HG02981 (cell line): Measurements from ENCODE around the gene MISP3.
"Not testable (repeated sequence)": the region's sequence is repeated elsewhere in the genome, so short reads cannot be mapped to it uniquely, and the experiment has no call there.

Source experiments
- ATAC-seq: cut with Tn5 transposase; IDR thresholded peaks from one replicate; pipeline ENCODE4 v1.9.1; 2021; ENCODE audit warnings: mild to moderate bottlenecking, moderate library complexity; ENCODE audit not compliant: unreplicated experiment

Gene MISP3

DNA sequence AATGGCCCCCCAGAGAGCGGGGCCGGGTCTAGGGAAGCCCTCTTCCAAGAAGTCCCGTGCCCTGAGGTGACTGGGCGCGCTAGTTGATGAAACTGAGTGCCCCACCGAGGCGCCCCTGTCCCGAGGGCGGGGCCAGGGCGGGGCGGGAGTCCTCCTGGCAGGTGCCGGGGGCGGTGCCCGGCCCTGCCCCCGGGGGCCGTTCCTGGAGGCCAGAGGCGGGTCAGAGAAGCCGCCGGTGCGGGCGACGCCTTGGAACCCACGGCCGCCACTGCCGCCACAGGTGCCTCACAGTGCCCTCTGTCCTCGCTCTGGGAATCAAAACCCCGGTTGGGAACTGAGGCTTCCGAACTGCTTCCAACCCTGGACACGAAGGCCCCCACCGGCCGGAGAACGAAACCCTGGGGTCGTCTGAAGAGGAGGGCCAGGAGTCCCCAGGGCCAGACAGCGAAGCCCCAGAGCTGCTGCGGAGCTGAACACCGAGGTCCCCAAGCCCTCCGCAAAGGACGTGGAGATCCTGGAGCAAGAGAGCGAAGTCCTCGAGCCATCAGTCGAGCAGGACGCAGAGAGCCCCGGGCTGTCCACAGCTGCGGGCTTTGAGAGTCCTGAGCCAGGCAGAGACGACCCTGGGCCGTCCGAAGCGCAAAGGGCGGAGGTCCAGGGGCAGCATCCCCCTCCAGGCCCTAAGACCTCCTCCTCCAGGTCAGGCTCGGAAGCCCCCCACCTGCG lies at the start of gene MISP3:
MISP3 (plus strand) TSS at position 252 of the 726 bp plus-strand sequence. CDS start 524 bp downstream, outside the sequence.
- no peak for ATAC-seq

DNA sequence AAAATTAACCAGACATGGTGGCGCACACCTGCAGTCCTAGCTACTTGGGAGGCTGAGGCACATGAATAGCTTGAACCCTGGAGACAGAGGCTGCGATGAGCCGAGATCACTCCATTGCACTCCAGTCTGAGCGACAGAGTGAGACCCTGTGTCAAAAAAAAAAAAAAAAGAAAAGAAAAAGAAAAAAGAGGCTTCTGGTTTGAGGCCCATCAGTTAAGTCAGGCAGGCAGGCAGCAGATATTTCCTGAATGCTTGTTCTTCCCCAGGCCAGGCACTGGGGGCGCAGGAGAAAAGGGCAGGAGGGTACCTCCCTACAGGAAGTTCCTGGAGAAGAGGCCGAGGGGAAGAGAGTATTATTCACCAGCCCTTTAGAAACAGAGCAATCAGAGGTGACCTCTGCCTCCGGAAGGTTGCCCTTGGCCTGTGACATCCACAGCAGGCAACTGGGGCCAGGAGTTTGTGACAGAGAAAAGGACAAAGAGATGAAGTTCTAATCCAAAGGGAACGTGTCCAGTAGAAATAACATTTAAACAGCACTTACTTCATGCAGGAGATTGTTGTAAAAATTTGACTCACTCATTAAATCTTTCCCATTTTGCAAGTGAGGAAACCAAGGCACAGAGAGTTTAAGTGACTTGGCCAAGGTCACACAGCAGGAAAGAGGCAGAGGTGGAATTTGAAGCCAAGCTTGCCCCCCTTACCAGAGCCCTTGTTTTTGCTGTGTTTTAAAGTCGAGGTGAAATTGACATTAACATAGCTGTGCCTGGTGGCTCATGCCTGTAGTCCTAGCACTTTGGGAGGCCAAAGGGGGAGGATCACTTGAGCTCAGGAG lies 49.0 kb upstream of the MISP3 start:
- ATAC-seq = no peak

DNA sequence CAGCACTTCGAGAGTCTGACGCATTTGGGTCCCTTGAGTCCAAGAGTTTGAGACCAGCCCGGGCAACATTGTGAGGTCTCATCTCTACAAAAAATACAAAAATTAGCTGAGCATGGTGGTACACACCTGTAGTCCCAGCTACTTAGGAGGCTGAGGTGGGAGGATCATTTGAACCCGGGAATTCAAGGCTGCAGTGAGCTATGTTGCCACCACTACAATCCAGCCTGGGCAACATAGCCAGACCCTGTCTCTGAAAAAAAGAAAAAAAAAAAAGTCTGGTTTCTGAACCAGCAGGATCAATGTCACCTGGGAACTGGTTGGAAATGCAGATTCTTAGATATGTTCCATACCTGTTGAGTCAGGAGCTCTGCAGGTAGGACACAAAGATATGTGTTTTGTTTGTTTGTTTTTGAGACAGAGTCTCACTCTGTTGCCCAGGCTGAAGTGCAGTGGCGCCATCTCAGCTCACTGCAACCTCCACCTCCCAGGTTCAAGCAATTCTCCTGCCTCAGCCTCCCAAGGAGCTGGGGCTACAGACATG lies 45.9 kb upstream of the MISP3 start:
- not testable (repeated sequence) for ATAC-seq

DNA sequence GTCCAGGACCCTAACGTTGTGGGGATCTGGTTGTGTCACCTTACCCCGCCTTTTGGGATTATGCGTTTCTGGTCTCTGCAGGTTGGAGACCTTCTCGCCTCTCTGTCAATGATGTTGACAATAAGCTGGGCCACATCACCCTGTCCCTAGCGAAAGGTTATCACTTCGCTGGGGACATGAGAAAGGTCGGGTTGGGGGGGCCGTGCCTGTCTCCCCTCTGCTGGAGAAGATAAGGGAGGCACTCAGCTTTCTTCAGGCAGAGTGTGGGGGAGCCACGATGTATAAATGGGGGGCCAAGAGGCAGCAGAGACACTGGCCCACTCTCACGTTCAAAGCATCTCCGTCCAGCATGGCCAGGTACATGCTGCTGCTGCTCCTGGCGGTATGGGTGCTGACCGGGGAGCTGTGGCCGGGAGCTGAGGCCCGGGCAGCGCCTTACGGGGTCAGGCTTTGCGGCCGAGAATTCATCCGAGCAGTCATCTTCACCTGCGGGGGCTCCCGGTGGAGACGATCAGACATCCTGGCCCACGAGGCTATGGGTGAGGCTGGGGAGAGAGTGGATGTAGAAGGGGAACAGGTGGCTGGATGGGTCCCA lies 44.6 kb upstream of the MISP3 start, which contains the start of gene RLN3:
RLN3 (plus strand) TSS at position 293 of the 595 bp plus-strand sequence; CDS start at position 350, 57 bp downstream.
- no peak for ATAC-seq

DNA sequence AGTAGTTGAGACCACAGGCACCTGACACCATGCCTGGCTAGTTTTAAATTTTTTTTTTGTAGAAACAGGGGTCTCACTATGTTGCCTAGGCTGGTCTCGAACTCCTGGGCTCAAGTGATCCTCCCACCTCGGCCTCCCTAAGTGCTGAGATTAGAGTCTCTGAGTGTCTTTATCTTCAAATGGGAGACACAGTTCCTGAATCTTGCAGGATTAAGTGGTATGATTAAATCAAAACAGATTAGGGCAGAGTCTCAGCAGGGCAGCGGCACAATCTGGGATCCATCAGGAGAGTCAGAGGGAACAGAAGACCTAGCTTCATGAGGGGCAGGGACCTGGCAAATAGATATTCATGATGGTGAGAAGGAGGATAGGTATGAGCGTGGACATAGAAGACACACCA lies 43.7 kb upstream of the MISP3 start:
- no peak for ATAC-seq

DNA sequence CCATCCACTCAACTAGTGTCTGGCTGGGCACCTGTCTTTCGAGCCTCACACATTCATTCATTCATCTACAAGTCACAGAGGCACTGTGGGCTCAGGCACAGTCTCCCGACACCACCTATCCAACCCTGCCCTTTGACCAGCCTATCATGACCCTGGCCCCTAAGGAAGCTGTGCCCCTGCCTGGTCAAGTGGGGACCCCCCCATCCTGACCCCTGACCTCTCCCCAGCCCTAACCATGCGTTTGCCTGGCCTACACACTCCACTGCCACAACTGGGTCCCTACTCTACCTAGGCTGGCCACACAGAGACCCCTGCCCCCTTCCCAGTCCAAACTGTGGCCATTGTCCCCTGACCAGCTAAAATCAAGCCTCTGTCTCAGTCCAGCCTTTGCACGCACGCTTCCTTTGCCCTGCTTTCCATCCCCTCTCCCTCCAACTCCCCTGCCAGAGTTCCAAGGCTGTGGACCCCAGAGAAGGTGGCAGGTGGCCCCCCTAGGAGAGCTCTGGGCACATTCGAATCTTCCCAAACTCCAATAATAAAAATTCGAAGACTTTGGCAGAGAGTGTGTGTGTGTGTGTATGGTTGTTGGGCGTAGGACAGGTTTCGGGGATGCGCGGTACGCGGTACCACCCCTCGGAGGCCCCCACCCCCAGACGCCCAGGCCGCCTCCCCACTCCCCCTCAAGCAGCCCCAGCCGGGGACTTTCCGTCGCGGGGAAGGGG lies 41.4 kb upstream of the MISP3 start:
- no peak for ATAC-seq

GRCh38 chr19:14031719-14032480 lies 40.7 kb upstream of the MISP3 start, which contains the start of gene IL27RA:
Gene IL27RA (plus strand): TSS chr19:14031762. CDS start chr19:14031873, 111 bp downstream.
- ATAC-seq = peak; percentile 46

GRCh38 chr19:14033946-14034345 lies 38.6 kb upstream of the MISP3 start:
- ATAC-seq = no peak

DNA sequence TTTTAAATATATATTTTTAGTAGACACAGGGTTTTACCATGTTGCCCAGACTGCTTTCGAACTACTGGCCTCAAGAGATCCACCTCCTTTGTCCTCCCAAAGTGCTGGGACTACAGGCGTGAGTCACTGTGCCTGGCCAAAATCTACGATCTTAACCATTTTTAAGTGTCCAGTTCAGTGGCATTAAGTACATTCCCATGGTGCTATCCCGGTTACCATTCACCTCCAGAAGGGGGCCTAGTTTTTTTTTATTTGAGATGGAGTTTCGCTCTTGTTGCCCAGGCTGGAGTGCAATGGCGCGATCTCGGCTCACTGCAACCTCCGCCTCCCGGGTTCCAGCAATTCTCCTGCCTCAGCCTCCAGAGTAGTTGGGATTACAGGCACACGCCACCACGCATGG lies 37.4 kb upstream of the MISP3 start:
- ATAC-seq = not testable (repeated sequence)

DNA sequence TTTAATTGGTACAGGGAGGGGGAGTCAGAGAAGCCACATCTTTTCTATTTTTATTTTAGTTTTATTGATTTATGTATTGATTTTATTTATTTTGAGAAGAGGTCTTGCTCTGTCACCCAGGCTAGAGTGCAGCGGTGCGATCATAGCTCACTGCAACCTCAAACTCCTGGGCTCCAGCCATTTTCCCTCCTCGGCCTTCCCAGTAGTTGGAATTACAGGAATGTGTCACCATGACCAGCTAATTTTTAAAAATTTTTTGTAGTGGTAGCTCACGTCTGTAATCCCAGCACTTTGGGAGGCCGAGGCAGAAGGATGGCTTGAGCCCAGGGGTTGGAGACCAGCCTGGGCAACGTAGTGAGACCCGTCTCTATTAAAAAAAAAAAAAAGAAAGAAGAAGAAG lies 36.9 kb upstream of the MISP3 start:
- no peak for ATAC-seq

GRCh38 chr19:14039181-14039580 lies 33.4 kb upstream of the MISP3 start:
- no peak for ATAC-seq

DNA sequence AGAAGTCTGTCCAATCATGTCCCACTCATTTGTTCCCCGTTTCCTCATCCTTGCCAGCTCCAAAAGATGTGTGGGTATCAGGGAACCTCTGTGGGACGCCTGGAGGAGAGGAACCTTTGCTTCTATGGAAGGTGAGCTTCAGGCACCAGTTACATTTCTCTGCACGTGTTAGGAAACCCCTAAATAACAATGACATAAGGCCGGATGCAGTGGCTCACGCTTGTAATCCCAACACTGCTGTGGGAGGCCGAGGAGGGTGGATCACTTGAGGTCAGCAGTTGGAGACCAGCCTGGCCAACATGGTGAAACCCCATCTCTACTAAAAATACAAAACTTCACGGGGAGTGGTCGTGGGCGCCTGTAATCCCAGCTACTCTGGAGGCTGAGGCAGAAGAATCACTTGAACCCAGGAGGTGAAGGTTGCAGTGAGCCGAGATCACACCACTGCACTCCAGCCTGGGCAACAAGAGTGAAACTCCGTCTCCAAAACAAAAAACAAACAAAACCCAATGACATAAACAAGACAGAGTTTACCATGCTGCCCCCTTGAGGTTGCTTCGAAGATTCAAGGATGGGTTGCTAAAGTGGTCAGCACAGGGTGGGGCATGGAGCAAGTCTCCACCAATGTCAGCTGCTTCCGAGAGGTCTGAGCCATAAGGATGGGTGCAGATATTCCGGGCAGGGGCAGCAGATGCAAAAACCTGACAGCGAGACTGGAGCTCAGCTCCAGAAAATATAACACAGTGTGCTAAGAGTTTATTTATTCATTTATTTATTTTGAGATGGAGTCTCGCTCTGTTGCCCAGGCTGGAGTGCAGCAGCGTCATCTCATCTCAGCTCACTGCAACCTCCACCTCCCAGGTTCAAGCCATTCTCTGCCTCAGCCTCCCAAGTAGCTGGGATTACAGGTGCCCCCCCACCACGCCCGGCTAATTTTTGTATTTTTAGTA lies 29.7 kb upstream of the MISP3 start:
- not testable (repeated sequence) for ATAC-seq

GRCh38 chr19:14047866-14048265 lies 24.7 kb upstream of the MISP3 start:
- not testable (repeated sequence) for ATAC-seq

- ATAC-seq = no peak
These were observed 24.0 kb upstream of the MISP3 start for GRCh38 chr19:14048443-14049153.

DNA sequence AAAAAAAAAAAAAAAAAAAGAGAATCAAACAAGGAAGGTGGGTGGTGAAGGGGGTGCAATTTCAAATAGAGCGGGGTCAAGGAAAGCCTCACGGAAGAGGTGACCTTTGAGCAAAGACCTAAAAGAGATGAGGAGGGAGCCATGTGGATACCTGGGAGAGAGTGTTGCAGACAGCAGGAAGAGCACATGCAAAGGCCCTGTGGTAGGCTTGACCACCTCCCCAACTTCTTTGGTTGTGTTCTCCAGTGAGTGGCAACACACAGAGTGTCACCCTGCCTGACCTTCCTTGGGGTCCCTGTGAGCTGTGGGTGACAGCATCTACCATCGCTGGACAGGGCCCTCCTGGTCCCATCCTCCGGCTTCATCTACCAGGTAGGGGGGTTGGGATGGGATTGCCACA lies 22.1 kb upstream of the MISP3 start:
- ATAC-seq = no peak

- ATAC-seq = not testable (repeated sequence)
These were observed 21.6 kb upstream of the MISP3 start for GRCh38 chr19:14050961-14051360.

DNA sequence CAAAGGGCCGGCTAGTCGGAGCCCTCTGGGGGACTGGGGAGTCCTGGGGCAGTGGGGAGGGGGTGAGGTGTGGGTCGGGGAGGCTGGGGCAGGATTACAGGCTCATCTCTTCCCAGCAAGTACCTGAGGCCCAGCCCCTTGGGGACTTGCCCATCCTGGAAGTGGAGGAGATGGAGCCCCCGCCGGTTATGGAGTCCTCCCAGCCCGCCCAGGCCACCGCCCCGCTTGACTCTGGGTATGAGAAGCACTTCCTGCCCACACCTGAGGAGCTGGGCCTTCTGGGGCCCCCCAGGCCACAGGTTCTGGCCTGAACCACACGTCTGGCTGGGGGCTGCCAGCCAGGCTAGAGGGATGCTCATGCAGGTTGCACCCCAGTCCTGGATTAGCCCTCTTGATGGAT lies 20.6 kb upstream of the MISP3 start:
- no peak for ATAC-seq

- ATAC-seq = no peak
These were observed 20.1 kb upstream of the MISP3 start for GRCh38 chr19:14052470-14052869.
